Mesenchymal stem cell (in vitro differentiated cells and primary cell): ENCODE results near the gene ZBTB14.

Experiments used
- DNase-seq: peaks from one replicate; pipeline ENCODE4 v3.0.0-alpha.2; 2013
- H2AFZ ChIP-seq: one replicate; pipeline ENCODE4 v1.6.1; 2013; ENCODE audit warnings: low read depth, mild to moderate bottlenecking, control low read depth, inconsistent platforms, low read length, moderate library complexity
- H2AK5ac ChIP-seq: 2 replicates; pipeline ENCODE4 v1.6.1; 2013; ENCODE audit warnings: low read length, moderate library complexity, mild to moderate bottlenecking, inconsistent platforms; ENCODE audit not compliant: severe bottlenecking
- H2BK120ac ChIP-seq: one replicate; pipeline ENCODE4 v1.6.1; 2013; ENCODE audit warnings: low read depth, mild to moderate bottlenecking, inconsistent platforms, low read length, moderate library complexity
- H2BK12ac ChIP-seq, 2 experiments: one replicate each; pipeline ENCODE4 v1.6.1; 2013; ENCODE audit warnings: inconsistent platforms in 2 of 2, low read length in 2 of 2, mild to moderate bottlenecking in 2 of 2, moderate library complexity in 2 of 2, control low read depth in 1 of 2
- H2BK15ac ChIP-seq: one replicate; pipeline ENCODE4 v1.6.1; 2013; ENCODE audit warnings: mild to moderate bottlenecking, low read depth, inconsistent platforms; ENCODE audit not compliant: poor library complexity, severe bottlenecking
- H2BK5ac ChIP-seq: 2 replicates; pipeline ENCODE4 v1.6.1; 2013; ENCODE audit warnings: low read depth, mild to moderate bottlenecking, low read length, control low read depth, inconsistent platforms; ENCODE audit not compliant: poor library complexity, severe bottlenecking
- H3K14ac ChIP-seq, 2 experiments: one replicate each; pipeline ENCODE4 v1.6.1; 2013; ENCODE audit warnings: inconsistent platforms in 2 of 2, low read length in 2 of 2, control low read depth in 1 of 2, mild to moderate bottlenecking in 1 of 2, moderate library complexity in 1 of 2
- H3K18ac ChIP-seq, 2 experiments: one replicate each; pipeline ENCODE4 v1.6.1; 2013; ENCODE audit warnings: inconsistent platforms in 2 of 2, low read length in 2 of 2, control low read depth in 1 of 2, low read depth in 1 of 2, mild to moderate bottlenecking in 1 of 2
- H3K23ac ChIP-seq, 2 experiments: one replicate each; pipeline ENCODE4 v1.6.1; 2013; ENCODE audit warnings: inconsistent platforms in 2 of 2, low read length in 2 of 2, mild to moderate bottlenecking in 2 of 2, moderate library complexity in 2 of 2, control low read depth in 1 of 2
- H3K27ac ChIP-seq: 2 replicates; pipeline ENCODE4 v1.5.1; 2013; ENCODE audit warnings: mild to moderate bottlenecking, moderate library complexity, low read length, control low read depth, inconsistent platforms; ENCODE audit not compliant: poor library complexity, severe bottlenecking
- H3K27me3 ChIP-seq, 2 experiments: 2 replicates each; pipeline versions ENCODE4 v1.6.1 to v1.7.0; 2013; ENCODE audit warnings: low read length in 2 of 2, mild to moderate bottlenecking in 2 of 2, moderate library complexity in 2 of 2, control low read depth in 1 of 2, inconsistent platforms in 1 of 2; ENCODE audit not compliant: control insufficient read depth in 1 of 2, insufficient read depth in 1 of 2
- H3K36me3 ChIP-seq, 2 experiments: 2 replicates each; pipeline versions ENCODE4 v1.6.1 to v1.7.0; 2013; ENCODE audit warnings: low read length in 2 of 2, control low read depth in 1 of 2, inconsistent platforms in 1 of 2, low read depth in 1 of 2, mild to moderate bottlenecking in 1 of 2; ENCODE audit not compliant: insufficient read depth in 2 of 2, control insufficient read depth in 1 of 2
- H3K4ac ChIP-seq, 2 experiments: one replicate each; pipeline ENCODE4 v1.6.1; 2013; ENCODE audit warnings: inconsistent platforms in 2 of 2, low read length in 2 of 2, mild to moderate bottlenecking in 2 of 2, moderate library complexity in 2 of 2, control low read depth in 1 of 2, low read depth in 1 of 2
- H3K4me1 ChIP-seq: 2 replicates; pipeline ENCODE4 v1.6.1; 2013; ENCODE audit warnings: low read depth, low read length, control low read depth; ENCODE audit not compliant: control insufficient read depth, insufficient read depth
- H3K4me2 ChIP-seq: 2 replicates; pipeline ENCODE4 v1.6.1; 2013; ENCODE audit warnings: low read length, mild to moderate bottlenecking, inconsistent platforms; ENCODE audit not compliant: poor library complexity, severe bottlenecking
- H3K4me3 ChIP-seq, 2 experiments: 2 replicates each; pipeline versions ENCODE4 v1.5.1 to v1.7.0; 2013; ENCODE audit warnings: low read length in 2 of 2, mild to moderate bottlenecking in 2 of 2, control low read depth in 1 of 2, low read depth in 1 of 2; ENCODE audit not compliant: insufficient read depth in 1 of 2
- H3K79me1 ChIP-seq: replicated peaks from 2 replicates; pipeline ENCODE4 v1.6.1; 2013; ENCODE audit warnings: mild to moderate bottlenecking, control low read depth, low read length, inconsistent platforms; ENCODE audit not compliant: poor library complexity, severe bottlenecking
- H3K9ac ChIP-seq: 2 replicates; pipeline ENCODE4 v1.7.0; 2013; ENCODE audit warnings: mild to moderate bottlenecking, low read length, moderate library complexity
- H3K9me3 ChIP-seq: 2 replicates; pipeline ENCODE4 v1.7.0; 2013; ENCODE audit warnings: mild to moderate bottlenecking, low read length; ENCODE audit not compliant: control insufficient read depth
- H4K8ac ChIP-seq: one replicate; pipeline ENCODE4 v1.6.1; 2013; ENCODE audit warnings: inconsistent platforms, mild to moderate bottlenecking, low read length, moderate library complexity
- H4K91ac ChIP-seq: one replicate; pipeline ENCODE4 v1.6.1; 2013; ENCODE audit warnings: mild to moderate bottlenecking, low read length, inconsistent platforms
- WGBS: methylation state at CpG from one replicate; pipeline ENCODE4 v1.1.7; 2013; ENCODE audit warnings: mixed read lengths; 5-methylcytosine and 5-hydroxymethylcytosine counted together

Gene ZBTB14

DNA sequence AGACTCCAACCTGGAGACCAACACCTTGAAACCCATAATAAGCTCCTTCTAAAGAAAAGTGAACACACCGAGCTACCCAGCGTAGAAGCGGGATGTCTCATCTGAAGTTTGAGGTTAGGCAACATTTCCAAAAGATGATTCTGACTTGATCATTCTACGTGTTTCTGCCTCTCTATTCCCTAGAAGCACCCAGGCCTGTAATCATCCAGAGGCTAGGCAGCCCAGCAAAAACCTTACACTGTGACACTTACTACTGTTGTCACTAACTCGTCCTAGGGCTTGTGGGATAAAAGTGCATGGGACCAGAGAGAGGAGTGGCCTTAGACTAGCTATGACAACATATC is 1.4 kb downstream of the ZBTB14 start:
- Histone ChIP-seq H3K23ac (peak overlapping the region in 1 of 2 experiments; percentile 24), H2AK5ac (no peak overlapping the region), H3K14ac (peak overlapping the region in 1 of 2 experiments; percentile 59), H2BK15ac (no peak overlapping the region), H3K79me1 (peaks cover 22% of the 10 kb centered on the region), H3K4ac (no peak overlapping the region), H4K91ac (no peak overlapping the region), H4K8ac (peak overlapping the region; percentile 90), H3K9ac (peak overlapping the region; percentile 89), H3K36me3 (peaks cover 11 to 32% of the 10 kb centered on the region in 2 experiments), H3K4me1 (peaks cover 3% of the 10 kb centered on the region), H2BK12ac (peak overlapping the region in 1 of 2 experiments; percentile 71), H2BK5ac (no peak overlapping the region), H3K27me3 (no peaks in the 10 kb centered on the region), H3K27ac (no peak overlapping the region), H3K4me2 (peak overlapping the region; percentile 70), H3K18ac (peak overlapping the region in 1 of 2 experiments; percentile 81), H3K4me3 (peak overlapping the region in 1 of 2 experiments; percentile 94), H2BK120ac (no peak overlapping the region), H2AFZ (peak overlapping the region; percentile 60), H3K9me3 (no peaks in the 10 kb centered on the region)
- WGBS, result 85% methylated on average over 4 of the region's 5 CpGs
- no peak for DNase-seq

DNA sequence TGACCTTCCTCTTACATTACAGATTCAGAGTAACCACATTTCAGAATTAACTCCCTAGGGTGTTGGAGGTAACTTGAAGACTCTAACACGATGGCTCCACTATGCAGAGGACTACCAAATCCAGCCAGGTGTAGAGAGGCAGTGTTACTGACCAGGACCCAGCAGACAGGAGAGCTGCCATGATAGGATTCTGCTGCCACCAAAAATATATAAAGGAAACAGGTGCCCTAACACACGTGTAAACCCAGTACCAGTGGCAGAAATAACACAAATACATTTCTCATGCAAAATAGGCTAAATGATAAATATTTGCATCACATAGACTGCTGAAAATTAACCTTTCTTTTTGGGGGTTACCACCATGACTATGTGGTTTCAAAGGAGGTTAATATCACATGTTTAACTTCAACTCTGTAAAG is 7.0 kb downstream of the ZBTB14 start:
- 49% methylated on average over 2 of the region's 2 CpGs for WGBS
- no peak overlapping the region for H2BK120ac ChIP-seq
- no peak overlapping the region for H3K9ac ChIP-seq
- H3K36me3 ChIP-seq, result peaks cover 11 to 38% of the 10 kb centered on the region in 2 experiments
- H3K9me3 ChIP-seq, result no peaks in the 10 kb centered on the region
- no peak overlapping the region for H3K14ac ChIP-seq
- no peak overlapping the region for H2AK5ac ChIP-seq
- no peak overlapping the region for H3K18ac ChIP-seq
- H3K4me3 ChIP-seq, result no peak overlapping the region
- H3K4me1 ChIP-seq, result no peaks in the 10 kb centered on the region
- no peak overlapping the region for H3K4me2 ChIP-seq
- no peak overlapping the region for H2AFZ ChIP-seq
- H4K8ac ChIP-seq, result no peak overlapping the region
- H3K23ac ChIP-seq, result no peak overlapping the region
- H2BK12ac ChIP-seq, result no peak overlapping the region
- H3K27ac ChIP-seq, result no peak overlapping the region
- H2BK15ac ChIP-seq, result no peak overlapping the region
- no peak for DNase-seq
- no peak overlapping the region for H4K91ac ChIP-seq
- no peaks in the 10 kb centered on the region for H3K27me3 ChIP-seq
- H3K79me1 ChIP-seq, result peaks cover 18% of the 10 kb centered on the region
- H2BK5ac ChIP-seq, result no peak overlapping the region
- H3K4ac ChIP-seq, result no peak overlapping the region

DNA sequence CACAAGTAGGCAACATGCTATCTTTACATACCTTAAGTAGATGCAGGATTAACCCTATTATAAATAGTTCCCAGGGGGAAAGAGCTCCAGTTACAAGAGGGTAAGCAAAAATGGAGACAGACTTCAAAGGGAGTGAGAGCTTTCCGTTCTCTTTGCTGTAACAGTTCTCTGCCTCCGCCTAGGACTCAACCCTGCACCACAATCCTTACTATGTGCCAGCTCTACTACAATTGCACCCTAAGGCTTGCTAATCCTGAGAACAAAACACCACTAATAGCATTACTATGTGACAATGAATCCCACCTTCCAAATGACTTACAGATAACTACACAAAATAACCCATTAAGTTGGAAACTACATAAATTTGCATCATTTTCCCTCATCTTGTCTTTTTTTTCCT is 7.7 kb downstream of the ZBTB14 start:
- Histone ChIP-seq H3K14ac (no peak overlapping the region), H4K91ac (no peak overlapping the region), H3K18ac (no peak overlapping the region), H2BK5ac (no peak overlapping the region), H3K9me3 (no peaks in the 10 kb centered on the region), H3K4ac (no peak overlapping the region), H2AK5ac (no peak overlapping the region), H3K4me3 (no peak overlapping the region), H3K23ac (no peak overlapping the region), H3K9ac (no peak overlapping the region), H2BK12ac (no peak overlapping the region), H3K79me1 (peaks cover 14% of the 10 kb centered on the region), H2BK120ac (no peak overlapping the region), H3K36me3 (peaks cover 11 to 38% of the 10 kb centered on the region in 2 experiments), H2AFZ (no peak overlapping the region), H4K8ac (no peak overlapping the region), H2BK15ac (no peak overlapping the region), H3K4me2 (no peak overlapping the region), H3K4me1 (no peaks in the 10 kb centered on the region), H3K27ac (no peak overlapping the region), H3K27me3 (no peaks in the 10 kb centered on the region)
- 71% methylated on average over 2 of the region's 2 CpGs for WGBS
- no peak for DNase-seq

DNA sequence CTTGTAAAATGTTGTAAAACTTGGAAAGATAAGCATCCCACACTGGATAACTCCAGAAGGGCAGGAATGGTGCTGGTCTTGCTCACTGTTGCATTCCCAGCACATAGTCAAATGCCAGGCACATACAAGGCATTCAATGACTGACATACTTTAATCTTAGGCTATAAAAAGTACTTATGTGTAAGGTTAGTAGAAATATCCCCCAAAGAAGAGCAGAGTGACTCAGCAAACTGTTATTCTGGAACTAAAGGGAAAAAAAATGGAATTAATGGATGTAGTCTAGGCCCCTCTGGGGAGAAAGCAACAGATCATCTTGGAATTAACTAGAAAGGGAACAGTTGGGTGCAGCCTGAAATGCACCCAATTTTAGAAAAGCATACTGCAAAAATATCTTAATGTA is 9.0 kb downstream of the ZBTB14 start:
- no peak overlapping the region for H4K91ac ChIP-seq
- H3K27ac ChIP-seq, result no peak overlapping the region
- no peak overlapping the region for H2BK15ac ChIP-seq
- H3K4ac ChIP-seq, result no peak overlapping the region
- H2BK120ac ChIP-seq, result no peak overlapping the region
- peak overlapping the region; percentile 36 for H4K8ac ChIP-seq
- no peak overlapping the region for H3K4me2 ChIP-seq
- H3K27me3 ChIP-seq, result no peaks in the 10 kb centered on the region
- H3K4me3 ChIP-seq, result no peak overlapping the region
- H3K14ac ChIP-seq, result no peak overlapping the region
- H3K79me1 ChIP-seq, result peaks cover 12% of the 10 kb centered on the region
- H2BK5ac ChIP-seq, result no peak overlapping the region
- H3K4me1 ChIP-seq, result no peaks in the 10 kb centered on the region
- peaks cover 10 to 25% of the 10 kb centered on the region in 2 experiments for H3K36me3 ChIP-seq
- no peak overlapping the region for H2AFZ ChIP-seq
- no peak overlapping the region for H3K18ac ChIP-seq
- no peak for DNase-seq
- no peak overlapping the region for H2AK5ac ChIP-seq
- no peak overlapping the region for H3K23ac ChIP-seq
- no peak overlapping the region for H3K9ac ChIP-seq
- no peak overlapping the region for H2BK12ac ChIP-seq
- H3K9me3 ChIP-seq, result no peaks in the 10 kb centered on the region
